OCI-LY1 (cell line): ENCODE measurements around the gene MRPS10.

Experiments
- CTCF ChIP-seq: fragments of 200-600 bp; sonication (generic), shearing (Covaris generic); IDR thresholded peaks from 2 replicates; pipeline ENCODE4 v1.5.1; 2017; ENCODE audit warnings: mild to moderate bottlenecking, antibody characterized with exemption, low read length, moderate library complexity, mixed read lengths
- EZH2 ChIP-seq: fragments of 200-600 bp; sonication (generic), shearing (Covaris generic); IDR thresholded peaks from 2 replicates; pipeline ENCODE4 v1.8.0; 2017; ENCODE audit warnings: borderline replicate concordance, mixed run types, mild to moderate bottlenecking, antibody characterized with exemption, low read length, moderate library complexity, mixed read lengths

DNA sequence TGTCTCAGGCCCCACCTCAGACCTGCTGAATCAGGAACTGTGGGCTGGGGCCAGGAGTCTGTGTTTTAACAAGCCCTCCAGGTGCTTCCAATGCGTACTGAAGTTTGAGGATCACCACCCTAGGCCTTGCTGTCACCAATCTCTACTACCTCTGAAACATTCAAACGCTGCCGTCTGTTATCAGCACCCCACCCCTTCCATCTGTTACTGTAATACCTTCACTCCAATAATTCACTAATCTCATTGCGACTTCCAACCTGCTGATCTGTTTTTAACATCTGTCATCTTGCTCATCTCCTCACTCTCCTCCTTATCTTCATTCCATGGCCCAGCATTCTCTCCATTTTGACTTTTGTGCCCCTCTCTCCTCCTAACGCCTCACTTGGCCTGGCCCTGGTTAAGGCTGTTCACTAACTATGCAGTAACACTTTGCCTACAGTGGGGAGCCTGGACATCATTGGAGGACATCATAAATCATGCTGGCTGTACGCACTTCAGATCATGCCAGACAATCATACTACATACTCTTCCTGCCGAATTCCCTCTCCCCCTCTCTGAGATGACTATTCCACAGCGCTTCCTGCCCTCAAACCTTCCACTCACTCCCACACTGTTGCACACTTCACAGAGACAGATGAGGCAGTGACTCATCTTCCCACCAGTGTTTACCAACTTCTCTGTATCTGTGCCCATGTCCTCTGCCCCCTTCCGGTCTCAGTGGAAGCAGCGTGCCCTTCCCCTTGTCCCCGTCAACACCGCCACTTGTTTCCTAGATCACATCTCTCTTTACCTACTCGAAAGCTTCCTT is 19.9 kb downstream of the MRPS10 start:
- no peak for TF ChIP-seq EZH2
- no peak for TF ChIP-seq CTCF
